ENCODE measurements around the gene TMEM171. TPM values are rescaled to one million over a fixed set of nuclear protein-coding genes. Genes with fewer than 3 reads are reported as not detected.

TMEM171 gene
- total and polyA plus RNA-seq, 9 of the 15 experiments (the other 6 are each of a cell fraction or from before 2014, with no cell fraction given): 0.08 TPM; not detected in 8

GRCh38 chr5:73116506-73116905, 3.9 kb upstream of the TMEM171 start:
- Histone ChIP-seq H3K27me3 (ENCODE audit: control insufficient read depth in 2 of 2, insufficient read depth in 2 of 2, low read length in 2 of 2) (peaks cover 20 to 43% of the 10 kb centered on the region in 2 experiments; a peak in 3 of 5 replicates), H3K4me2 (ENCODE audit: insufficient read depth, low read length) (no peak overlapping the region), H4K20me1 (replicated peaks; ENCODE audit: control insufficient read depth, insufficient read depth, low read length) (no peaks in the 10 kb centered on the region), H3K4me1 (replicated peaks in 1 of 2; ENCODE audit: control insufficient read depth in 2 of 2, insufficient read depth in 2 of 2, low read length in 2 of 2) (peaks cover 0 to 13% of the 10 kb centered on the region in 2 experiments; a peak in 1 of 5 replicates), H2AFZ (ENCODE audit: low read depth, low read length) (no peak overlapping the region), H3K27ac (ENCODE audit: extremely low read depth, low read depth, low read length) (no peak overlapping the region), H3K4me3 (no peak overlapping the region), H3K79me2 (ENCODE audit: control insufficient read depth, insufficient read depth, low read length) (no peaks in the 10 kb centered on the region), H3K9me3 (replicated peaks; ENCODE audit: control insufficient read depth, insufficient read depth, low read depth, low read length) (no peaks in the 10 kb centered on the region), H3K9ac (ENCODE audit: insufficient read depth in 1 of 2, low read depth in 2 of 2, low read length in 2 of 2) (no peak overlapping the region), H3K9me1 (ENCODE audit: control insufficient read depth, insufficient read depth, low read length) (no peaks in the 10 kb centered on the region), H3K36me3 (ENCODE audit: control insufficient read depth, insufficient read depth, low read length) (no peaks in the 10 kb centered on the region)
- POLR2A ChIA-PET: interaction anchor here (1.2 to 2.4 kb wide), 2 partner anchors 14 to 16 kb away, joined by 3 to 7 read pairs; no protein-coding TSS in a partner anchor
- FAIRE-seq (no peak), DNase-seq (ENCODE audit: extremely low read depth in 1 of 4, low spot score in 3 of 4) (no peak), ATAC-seq (no peak)
- BruUV-seq (replicated peaks): no TSS peak
- CTCF ChIA-PET (ENCODE audit: low intra/inter-chr PET ratio): no interaction called here
- intact Hi-C loops (cut with micrococcal nuclease): no loop called here
- in situ Hi-C loops (cut with MboI): no loop called here
- TF ChIP-seq NFXL1 (CRISPR knock-in tag; IDR thresholded peaks at IDR 0.05): no peak
- TF ChIP-seq HNRNPH1 (optimal IDR thresholded peaks at IDR 0.05; ENCODE audit: low read depth, low read length): no peak
- no peak for TF ChIP-seq PYGO2 (tag; IDR thresholded peaks at IDR 0.05)
- TF ChIP-seq, protein P1, sequence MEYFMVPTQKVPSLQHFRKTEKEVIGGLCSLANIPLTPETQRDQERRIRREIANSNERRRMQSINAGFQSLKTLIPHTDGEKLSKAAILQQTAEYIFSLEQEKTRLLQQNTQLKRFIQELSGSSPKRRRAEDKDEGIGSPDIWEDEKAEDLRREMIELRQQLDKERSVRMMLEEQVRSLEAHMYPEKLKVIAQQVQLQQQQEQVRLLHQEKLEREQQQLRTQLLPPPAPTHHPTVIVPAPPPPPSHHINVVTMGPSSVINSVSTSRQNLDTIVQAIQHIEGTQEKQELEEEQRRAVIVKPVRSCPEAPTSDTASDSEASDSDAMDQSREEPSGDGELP (CRISPR knock-in tag; IDR thresholded peaks at IDR 0.05; ENCODE audit: borderline replicate concordance): no peak
- no peak for TF ChIP-seq EWSR1 (IDR thresholded peaks at IDR 0.05; ENCODE audit: borderline replicate concordance, low read depth, partially characterized antibody)
- TF ChIP-seq RFX1 (IDR thresholded peaks at IDR 0.05): no peak
- TF ChIP-seq, protein P2, sequence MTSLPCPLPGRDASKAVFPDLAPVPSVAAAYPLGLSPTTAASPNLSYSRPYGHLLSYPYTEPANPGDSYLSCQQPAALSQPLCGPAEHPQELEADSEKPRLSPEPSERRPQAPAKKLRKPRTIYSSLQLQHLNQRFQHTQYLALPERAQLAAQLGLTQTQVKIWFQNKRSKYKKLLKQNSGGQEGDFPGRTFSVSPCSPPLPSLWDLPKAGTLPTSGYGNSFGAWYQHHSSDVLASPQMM (CRISPR knock-in tag; IDR thresholded peaks at IDR 0.05): no peak
- TF ChIP-seq SUPT5H (IDR thresholded peaks at IDR 0.05): no peak
- TF ChIP-seq NCOA6 (IDR thresholded peaks at IDR 0.05): no peak
- TF ChIP-seq GATA2 (CRISPR knock-in tag; IDR thresholded peaks at IDR 0.05): no peak
- no peak for TF ChIP-seq ZNF780A (CRISPR knock-in tag; IDR thresholded peaks at IDR 0.05)
- WGBS (ENCODE audit: insufficient coverage, low coverage, missing lambda C conversion rate): 0% methylated on average over 2 of the region's 2 CpGs
